Parathyroid adenoma (tissue), 2 donors: ENCODE data around the gene MSANTD2.

Source experiments
- H2AFZ ChIP-seq: fragments of 300-600 bp; sonication (generic); one replicate; pipeline ENCODE4 v1.7.0; 2017; ENCODE audit warnings: antibody characterized with exemption, mild to moderate bottlenecking
- H3K27ac ChIP-seq: fragments of 300-600 bp; sonication (generic); one replicate; pipeline ENCODE4 v1.7.0; 2017
- H3K27me3 ChIP-seq: fragments of 300-600 bp; sonication (generic); one replicate; pipeline ENCODE4 v1.7.0; 2017; ENCODE audit warnings: low read length; ENCODE audit not compliant: control insufficient read depth, insufficient read depth
- H3K36me3 ChIP-seq: fragments of 300-600 bp; sonication (generic); one replicate; pipeline ENCODE4 v1.7.0; 2017; ENCODE audit warnings: low read length; ENCODE audit not compliant: control insufficient read depth, insufficient read depth
- H3K4me1 ChIP-seq: fragments of 300-600 bp; sonication (generic); one replicate; pipeline ENCODE4 v1.7.0; 2017; ENCODE audit warnings: control low read depth
- H3K4me2 ChIP-seq: fragments of 300-600 bp; sonication (generic); one replicate; pipeline ENCODE4 v1.7.0; 2017; ENCODE audit warnings: low read length
- H3K4me3 ChIP-seq: fragments of 300-600 bp; sonication (generic); one replicate; pipeline ENCODE4 v1.7.0; 2017; ENCODE audit warnings: low read depth, low read length
- H3K79me2 ChIP-seq: fragments of 300-600 bp; sonication (generic); one replicate; pipeline ENCODE4 v1.7.0; 2017; ENCODE audit warnings: control low read depth
- H3K9ac ChIP-seq: fragments of 300-600 bp; sonication (generic); one replicate; pipeline ENCODE4 v1.7.0; 2017; ENCODE audit warnings: mild to moderate bottlenecking
- H3K9me3 ChIP-seq: fragments of 300-600 bp; sonication (generic); one replicate; pipeline ENCODE4 v1.7.0; 2017; ENCODE audit warnings: low read length; ENCODE audit not compliant: control insufficient read depth
- TF ChIP-seq, protein P1 (sequence below): fragments of 300-600 bp; sonication (generic); IDR thresholded peaks from one replicate; pipeline ENCODE4 v1.7.0; 2017; ENCODE audit warnings: antibody characterized with exemption, mild to moderate bottlenecking
- donor health status: primary hyperparathyroidism.

Gene MSANTD2

DNA sequence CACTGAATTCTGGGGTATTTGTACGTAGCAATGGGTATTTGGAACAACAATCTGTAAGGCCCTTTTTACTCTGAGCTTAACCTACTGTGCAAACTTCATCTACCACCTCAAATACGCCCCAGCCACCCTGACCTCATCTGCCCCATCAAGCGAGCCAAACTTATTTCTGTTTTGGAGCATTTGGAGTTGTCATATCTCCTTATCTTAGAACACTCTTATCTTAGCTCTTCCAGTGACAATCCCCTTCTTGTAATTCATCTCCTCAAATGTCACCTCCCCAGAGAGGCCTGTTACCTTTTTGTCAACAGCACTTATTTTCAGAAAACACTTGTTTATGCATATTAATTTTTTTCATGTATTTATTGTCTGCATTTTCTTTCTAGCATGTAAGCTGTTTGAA lies 4.7 kb upstream of the MSANTD2 start:
- H3K27ac ChIP-seq: no peak overlapping the region

DNA sequence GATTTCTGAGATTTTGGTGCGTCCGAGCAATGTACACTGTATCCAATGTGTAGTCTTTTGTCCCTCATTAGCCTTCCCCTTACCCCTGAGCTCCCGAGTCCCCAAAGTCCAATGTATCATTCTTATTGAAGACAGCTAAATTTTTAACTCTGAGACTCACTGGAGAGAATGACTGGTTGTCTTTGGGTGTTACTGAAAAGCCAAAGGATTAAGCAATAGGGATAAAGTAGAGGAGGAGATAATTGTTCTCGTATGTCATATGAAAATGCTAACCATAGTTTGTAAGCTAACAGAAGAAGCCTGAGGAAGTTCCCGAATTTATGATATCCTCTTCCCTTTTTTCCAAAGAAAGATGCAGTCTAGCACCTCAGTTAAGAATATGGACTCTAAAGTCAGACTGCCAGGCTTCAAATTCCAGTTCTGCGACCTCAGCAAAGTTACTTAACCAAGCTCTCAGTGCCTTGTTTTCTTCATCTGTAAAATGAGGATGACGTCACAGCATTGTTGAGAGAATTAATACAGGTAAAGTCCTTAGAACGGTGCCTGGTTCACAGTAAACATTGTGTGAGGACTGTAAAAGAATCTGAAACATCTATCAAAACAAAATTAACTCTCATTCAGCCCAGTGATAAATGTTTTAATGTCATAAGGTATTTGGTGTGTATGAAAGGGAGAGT lies 1.6 kb upstream of the MSANTD2 start:
- H3K9ac ChIP-seq: no peak overlapping the region
- peaks cover 9% of the 10 kb centered on the region for H3K79me2 ChIP-seq
- no peaks in the 10 kb centered on the region for H3K4me1 ChIP-seq
- H3K9me3 ChIP-seq: no peaks in the 10 kb centered on the region
- no peak overlapping the region for H3K4me3 ChIP-seq
- no peak overlapping the region for H3K27ac ChIP-seq
- H3K36me3 ChIP-seq: no peaks in the 10 kb centered on the region
- TF ChIP-seq, protein P1, sequence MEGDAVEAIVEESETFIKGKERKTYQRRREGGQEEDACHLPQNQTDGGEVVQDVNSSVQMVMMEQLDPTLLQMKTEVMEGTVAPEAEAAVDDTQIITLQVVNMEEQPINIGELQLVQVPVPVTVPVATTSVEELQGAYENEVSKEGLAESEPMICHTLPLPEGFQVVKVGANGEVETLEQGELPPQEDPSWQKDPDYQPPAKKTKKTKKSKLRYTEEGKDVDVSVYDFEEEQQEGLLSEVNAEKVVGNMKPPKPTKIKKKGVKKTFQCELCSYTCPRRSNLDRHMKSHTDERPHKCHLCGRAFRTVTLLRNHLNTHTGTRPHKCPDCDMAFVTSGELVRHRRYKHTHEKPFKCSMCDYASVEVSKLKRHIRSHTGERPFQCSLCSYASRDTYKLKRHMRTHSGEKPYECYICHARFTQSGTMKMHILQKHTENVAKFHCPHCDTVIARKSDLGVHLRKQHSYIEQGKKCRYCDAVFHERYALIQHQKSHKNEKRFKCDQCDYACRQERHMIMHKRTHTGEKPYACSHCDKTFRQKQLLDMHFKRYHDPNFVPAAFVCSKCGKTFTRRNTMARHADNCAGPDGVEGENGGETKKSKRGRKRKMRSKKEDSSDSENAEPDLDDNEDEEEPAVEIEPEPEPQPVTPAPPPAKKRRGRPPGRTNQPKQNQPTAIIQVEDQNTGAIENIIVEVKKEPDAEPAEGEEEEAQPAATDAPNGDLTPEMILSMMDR: no peak
- H3K4me2 ChIP-seq: no peak overlapping the region
- H2AFZ ChIP-seq: no peak overlapping the region
- no peaks in the 10 kb centered on the region for H3K27me3 ChIP-seq

More for the DNA sequence above, 4.7 kb upstream of the MSANTD2 start:
- Histone ChIP-seq H3K79me2 (no peaks in the 10 kb centered on the region), H3K9me3 (no peaks in the 10 kb centered on the region), H3K4me3 (no peak overlapping the region), H3K27me3 (no peaks in the 10 kb centered on the region), H3K9ac (no peak overlapping the region), H3K36me3 (no peaks in the 10 kb centered on the region), H3K4me1 (no peaks in the 10 kb centered on the region), H2AFZ (no peak overlapping the region), H3K4me2 (no peak overlapping the region)
- TF ChIP-seq, protein P1: no peak

DNA sequence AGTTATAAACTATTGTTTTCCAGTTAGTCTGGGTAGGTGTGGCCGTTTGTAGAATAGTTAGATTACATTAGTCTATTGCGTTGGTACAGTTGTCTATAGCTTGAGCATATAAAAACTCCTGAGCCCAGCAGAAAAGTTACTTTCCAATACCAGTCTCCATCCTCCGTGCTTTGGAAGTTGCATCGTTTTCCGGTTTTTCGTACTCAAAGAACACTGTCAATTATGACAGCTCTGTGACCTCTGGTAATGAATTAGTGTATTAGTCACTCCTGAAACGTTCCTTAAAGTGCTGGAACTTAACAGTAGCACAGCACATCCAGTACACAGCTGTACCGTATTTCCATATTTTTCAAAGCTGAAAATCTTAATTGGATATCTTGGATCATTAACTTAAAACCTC lies 808 bp upstream of the MSANTD2 start:
- no peaks in the 10 kb centered on the region for H3K27me3 ChIP-seq
- peak overlapping the region; percentile 98 for H3K27ac ChIP-seq
- H3K4me2 ChIP-seq: peak overlapping the region; percentile 74
- H2AFZ ChIP-seq: peak overlapping the region; percentile 99
- peaks cover 11% of the 10 kb centered on the region for H3K79me2 ChIP-seq
- H3K36me3 ChIP-seq: no peaks in the 10 kb centered on the region
- TF ChIP-seq, protein P1: no peak
- no peaks in the 10 kb centered on the region for H3K9me3 ChIP-seq
- no peaks in the 10 kb centered on the region for H3K4me1 ChIP-seq
- no peak overlapping the region for H3K9ac ChIP-seq
- H3K4me3 ChIP-seq: peak overlapping the region; percentile 80

DNA sequence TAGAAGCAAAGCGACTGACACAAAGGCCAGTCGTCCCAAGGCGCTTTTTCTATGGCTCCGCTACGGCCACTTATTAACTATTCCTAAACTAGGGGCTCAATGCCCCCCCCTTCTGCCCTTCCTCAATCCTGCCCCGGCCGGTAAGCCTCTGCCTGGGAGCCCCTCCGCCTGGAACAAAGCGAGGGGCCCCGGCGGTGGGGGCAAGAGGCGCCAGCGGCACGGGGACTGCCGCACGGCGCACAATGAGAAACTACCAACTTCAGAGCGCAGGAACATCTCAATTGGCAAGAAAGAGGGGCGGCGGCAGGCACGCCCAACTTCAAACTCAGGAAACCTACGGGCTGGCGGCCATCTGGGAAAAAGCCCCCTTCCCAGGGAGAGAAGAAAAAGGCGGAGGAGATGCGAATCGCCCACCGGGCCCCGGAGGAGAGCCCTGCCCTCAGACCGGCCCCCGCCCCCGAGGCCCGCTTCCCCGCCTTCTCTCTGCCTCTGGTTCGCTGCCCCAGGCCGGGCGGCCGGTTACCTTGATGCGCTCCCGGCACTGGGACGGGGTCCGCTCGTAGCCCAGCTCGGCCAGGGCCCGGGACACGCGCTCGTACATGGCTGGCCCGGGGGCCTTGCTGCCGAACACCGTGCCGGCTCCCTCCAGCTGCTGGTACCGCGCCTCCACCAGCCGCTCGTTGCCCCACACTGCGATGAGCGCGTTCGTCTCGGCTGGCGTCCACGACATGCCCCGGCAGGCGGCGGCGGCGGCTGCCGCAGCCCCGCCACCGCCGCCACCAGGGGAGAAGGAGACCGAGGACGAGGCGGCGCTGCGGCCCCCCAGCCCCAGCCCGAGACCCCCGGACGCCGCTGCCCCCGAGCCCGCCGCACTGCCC lies 619 bp downstream of the MSANTD2 start:
- Histone ChIP-seq H3K9me3 (no peaks in the 10 kb centered on the region), H2AFZ (peak overlapping the region; percentile 99), H3K27me3 (no peaks in the 10 kb centered on the region), H3K36me3 (no peaks in the 10 kb centered on the region), H3K4me1 (no peaks in the 10 kb centered on the region), H3K27ac (peak overlapping the region; percentile 98), H3K4me3 (peak overlapping the region; percentile 80), H3K4me2 (peak overlapping the region; percentile 74), H3K79me2 (peaks cover 13% of the 10 kb centered on the region), H3K9ac (no peak overlapping the region)
- TF ChIP-seq, protein P1: no peak
